Omental fat pad (tissue), 4 donors: ENCODE measurements around the gene ZER1. TPM values are rescaled to one million over a fixed set of nuclear protein-coding genes. Genes with fewer than 3 reads are reported as not detected.
"Not testable (repeated sequence)": the region's sequence is repeated elsewhere in the genome, so short reads cannot be mapped to it uniquely, and the experiment has no call there.

Experiments used
- ATAC-seq: fragments of 150-250 bp; one replicate; pipeline ENCODE4 v1.9.1; 2016; ENCODE audit warnings: mild to moderate bottlenecking, moderate library complexity; ENCODE audit not compliant: low FRiP score
- DNase-seq: peaks from one replicate; pipeline ENCODE4 v3.0.0-alpha.2; 2019; ENCODE audit warnings: low spot score
- total RNA-seq, 4 donors: library from RNA; depleted of rRNA; stranded (reverse); fragments of >200 nt; gene quantifications; one replicate each; pipeline ENCODE4 v1.1.0, GENCODE V29; 2016
- TF ChIP-seq, protein P1 (sequence below), 3 donors: fragments of 450-650 bp; IDR thresholded peaks; one replicate each; pipeline ENCODE4 v1.5.1; 2016 to 2017; ENCODE audit warnings: antibody characterized with exemption in 3 of 3, mild to moderate bottlenecking in 3 of 3, moderate library complexity in 2 of 3

ZER1 gene
- total RNA-seq, 4 donors from 2014 or later, result 20.9 to 43.1 (median 30.7) TPM

DNA sequence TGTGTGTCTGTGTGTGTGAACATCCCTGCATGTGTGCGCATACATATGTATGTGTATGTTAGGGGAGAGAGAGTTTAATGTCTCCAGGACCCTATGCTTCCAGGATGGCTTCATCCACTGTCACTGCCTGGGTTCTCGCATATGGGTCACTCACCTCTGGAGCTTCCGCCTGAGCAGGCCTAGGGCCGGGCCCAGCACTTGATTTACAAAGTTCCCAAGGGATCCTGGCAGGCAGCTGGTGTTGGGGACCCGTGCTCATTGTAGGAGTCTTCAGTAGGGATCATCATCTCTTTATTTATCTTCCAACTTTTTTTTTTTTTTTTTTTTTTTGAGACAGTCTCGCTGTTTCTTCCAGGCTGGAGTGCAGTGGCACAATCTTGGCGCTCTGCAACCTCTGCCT lies 28.3 kb upstream of the ZER1 start:
- ATAC-seq (no peak), DNase-seq (no peak)
- TF ChIP-seq, protein P1, sequence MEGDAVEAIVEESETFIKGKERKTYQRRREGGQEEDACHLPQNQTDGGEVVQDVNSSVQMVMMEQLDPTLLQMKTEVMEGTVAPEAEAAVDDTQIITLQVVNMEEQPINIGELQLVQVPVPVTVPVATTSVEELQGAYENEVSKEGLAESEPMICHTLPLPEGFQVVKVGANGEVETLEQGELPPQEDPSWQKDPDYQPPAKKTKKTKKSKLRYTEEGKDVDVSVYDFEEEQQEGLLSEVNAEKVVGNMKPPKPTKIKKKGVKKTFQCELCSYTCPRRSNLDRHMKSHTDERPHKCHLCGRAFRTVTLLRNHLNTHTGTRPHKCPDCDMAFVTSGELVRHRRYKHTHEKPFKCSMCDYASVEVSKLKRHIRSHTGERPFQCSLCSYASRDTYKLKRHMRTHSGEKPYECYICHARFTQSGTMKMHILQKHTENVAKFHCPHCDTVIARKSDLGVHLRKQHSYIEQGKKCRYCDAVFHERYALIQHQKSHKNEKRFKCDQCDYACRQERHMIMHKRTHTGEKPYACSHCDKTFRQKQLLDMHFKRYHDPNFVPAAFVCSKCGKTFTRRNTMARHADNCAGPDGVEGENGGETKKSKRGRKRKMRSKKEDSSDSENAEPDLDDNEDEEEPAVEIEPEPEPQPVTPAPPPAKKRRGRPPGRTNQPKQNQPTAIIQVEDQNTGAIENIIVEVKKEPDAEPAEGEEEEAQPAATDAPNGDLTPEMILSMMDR (IDR thresholded peaks at IDR 0.05), result no peak

DNA sequence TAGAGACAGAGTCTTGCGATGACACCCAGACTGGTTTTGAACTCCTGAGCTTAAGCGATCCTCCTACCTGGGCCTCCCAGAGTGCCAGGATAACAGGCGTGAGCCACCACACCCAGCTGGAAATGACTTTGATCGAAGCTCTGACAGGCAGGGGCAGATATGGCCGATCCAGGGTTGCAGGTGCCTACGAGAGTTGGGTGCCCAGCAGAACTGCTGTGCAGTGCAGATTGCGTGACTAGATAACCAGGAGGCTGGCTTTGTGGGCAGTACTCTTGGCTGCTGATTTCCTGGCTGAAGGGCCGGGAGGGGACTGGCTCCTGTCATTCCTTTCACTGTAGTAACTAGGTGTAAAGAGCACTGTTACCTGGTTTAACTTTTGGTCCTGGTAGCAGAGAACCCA lies 27.2 kb upstream of the ZER1 start:
- no peak for DNase-seq
- TF ChIP-seq, protein P1 (IDR thresholded peaks at IDR 0.05), result no peak
- no peak for ATAC-seq

DNA sequence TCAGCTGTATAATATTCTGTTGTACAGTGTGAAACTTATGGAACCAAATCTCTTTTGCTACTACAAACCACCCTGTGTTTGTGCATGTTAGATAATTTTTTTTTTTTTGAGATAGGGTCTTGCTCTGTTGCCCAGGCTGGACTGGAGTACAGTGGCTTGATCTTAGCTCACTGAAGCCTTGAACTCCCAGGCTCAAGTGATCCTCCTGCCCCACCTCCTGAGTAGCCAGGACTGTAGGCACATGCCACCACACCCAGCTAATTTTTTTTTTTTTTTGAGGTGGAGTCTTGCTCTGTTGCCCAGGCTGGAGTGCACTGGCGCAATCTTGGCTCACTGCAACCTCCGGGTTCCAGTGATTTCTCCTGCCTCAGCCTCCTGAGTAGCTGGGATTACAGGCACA lies 23.2 kb upstream of the ZER1 start:
- not testable (repeated sequence) for ATAC-seq, DNase-seq

DNA sequence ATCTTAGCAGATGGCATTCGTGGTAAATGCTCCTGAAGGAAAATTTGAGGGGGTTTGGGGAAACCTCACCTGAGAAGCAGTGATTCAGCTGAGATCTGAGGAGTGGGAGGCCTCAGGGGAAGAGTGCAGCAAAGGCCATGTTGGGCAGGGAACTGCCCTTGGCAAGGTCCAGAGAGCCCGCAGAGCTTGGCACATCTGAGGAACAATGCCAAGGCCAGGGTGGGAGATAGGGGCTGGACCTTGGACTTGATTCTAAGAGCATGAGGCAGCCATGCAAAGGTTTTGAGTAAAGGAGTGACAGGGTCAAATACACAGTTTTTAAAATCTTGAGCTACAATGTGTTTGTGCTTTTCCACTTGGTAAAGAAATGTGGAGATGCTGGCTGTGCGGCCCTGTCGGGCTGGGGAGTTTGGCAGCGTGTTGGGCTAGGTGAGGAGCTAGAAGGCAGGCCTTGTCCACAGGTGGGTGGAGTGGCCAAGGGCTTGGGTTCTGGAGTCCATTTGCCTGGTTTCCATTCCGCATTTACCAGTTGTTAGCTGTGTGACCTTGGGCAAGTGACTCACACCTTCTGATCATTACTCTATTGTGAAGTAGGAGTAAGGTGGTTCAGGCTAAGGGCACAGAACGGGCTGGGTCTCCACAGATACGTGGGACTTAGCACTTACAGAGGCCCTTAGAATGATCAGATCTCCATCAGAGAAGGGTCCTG lies 21.4 kb upstream of the ZER1 start:
- ATAC-seq (no peak), DNase-seq (no peak)
- TF ChIP-seq, protein P1 (IDR thresholded peaks at IDR 0.05), result no peak

DNA sequence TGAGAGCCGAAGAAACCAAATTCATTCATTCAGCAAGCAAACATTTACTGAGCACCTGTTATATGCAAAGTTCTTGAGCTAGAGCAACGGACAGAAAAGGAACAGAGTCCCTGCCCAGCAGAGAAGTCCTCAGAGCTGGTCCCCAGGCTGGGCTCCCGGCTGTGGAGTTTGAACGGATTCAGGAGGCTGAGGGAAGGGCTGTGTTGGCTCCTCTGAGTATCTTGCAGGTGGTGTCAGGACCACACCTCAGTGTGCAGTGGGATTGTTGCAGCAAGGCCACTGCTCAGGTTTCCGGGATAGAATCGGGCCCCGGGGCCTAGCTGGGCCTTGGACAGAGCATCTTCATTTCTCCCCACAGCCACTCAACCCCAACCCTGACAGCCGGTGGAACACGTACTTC lies 20.4 kb upstream of the ZER1 start:
- ATAC-seq, result no peak

DNA sequence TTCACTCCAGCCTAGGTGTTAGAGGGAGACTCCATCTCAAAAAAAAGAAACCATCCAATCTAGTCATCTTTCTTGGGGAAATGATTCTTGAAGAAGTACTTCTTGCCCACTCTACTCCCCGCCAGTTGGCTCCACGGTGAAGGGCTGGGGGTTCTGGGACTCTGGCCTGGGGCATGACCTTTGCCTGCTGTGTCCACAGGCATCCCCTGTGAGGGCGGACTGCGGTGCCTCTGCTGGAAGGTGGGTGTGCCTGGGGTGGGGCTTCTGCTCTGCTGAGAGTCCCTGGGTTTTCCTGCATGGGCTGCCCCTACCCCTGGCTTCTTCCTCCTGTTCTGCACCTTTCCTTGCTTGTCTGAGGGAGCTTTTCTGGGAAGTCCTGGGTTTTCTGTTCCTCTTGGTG lies 18.8 kb upstream of the ZER1 start:
- no peak for ATAC-seq
- no peak for DNase-seq
- TF ChIP-seq, protein P1 (IDR thresholded peaks at IDR 0.05), result no peak

More for the DNA sequence above, 20.4 kb upstream of the ZER1 start:
- TF ChIP-seq, protein P1 (IDR thresholded peaks at IDR 0.05), result no peak
- DNase-seq, result no peak

DNA sequence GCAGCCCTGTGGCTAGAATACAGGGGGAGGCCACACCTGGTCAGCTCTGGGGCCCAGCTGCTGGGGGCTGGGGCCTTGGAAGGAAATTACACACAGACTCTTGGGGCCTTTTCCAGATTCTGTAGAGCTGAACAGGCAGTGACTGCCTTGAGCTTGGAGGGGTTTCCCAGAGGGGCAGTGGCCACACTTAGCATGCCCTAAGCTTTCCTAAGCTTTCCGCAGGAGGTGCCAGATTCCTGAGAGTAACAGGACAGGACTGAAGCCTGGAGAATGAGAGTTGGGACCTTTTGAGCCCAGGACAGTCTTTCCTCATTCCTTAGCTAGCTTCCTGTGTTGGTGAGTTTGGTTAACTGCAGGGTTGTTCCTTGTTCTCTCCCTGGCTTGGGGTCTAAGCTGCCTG lies 16.7 kb upstream of the ZER1 start:
- no peak for ATAC-seq
- TF ChIP-seq, protein P1 (IDR thresholded peaks at IDR 0.05), result no peak
- no peak for DNase-seq
